Neural progenitor cell (in vitro differentiated cells): ENCODE measurements around the gene RCSD1.

Experiments used
- EZH2 ChIP-seq: fragments of 200-600 bp; sonication (generic); IDR thresholded peaks from 2 replicates; pipeline ENCODE4 v1.6.1; 2017; ENCODE audit warnings: antibody characterized with exemption, mild to moderate bottlenecking, moderate library complexity
- TF ChIP-seq, protein P1 (sequence below): fragments of 200-600 bp; sonication (generic); IDR thresholded peaks from 2 replicates; pipeline ENCODE4 v1.5.1; 2017; ENCODE audit warnings: antibody characterized with exemption, mild to moderate bottlenecking

- TF ChIP-seq, protein P1, sequence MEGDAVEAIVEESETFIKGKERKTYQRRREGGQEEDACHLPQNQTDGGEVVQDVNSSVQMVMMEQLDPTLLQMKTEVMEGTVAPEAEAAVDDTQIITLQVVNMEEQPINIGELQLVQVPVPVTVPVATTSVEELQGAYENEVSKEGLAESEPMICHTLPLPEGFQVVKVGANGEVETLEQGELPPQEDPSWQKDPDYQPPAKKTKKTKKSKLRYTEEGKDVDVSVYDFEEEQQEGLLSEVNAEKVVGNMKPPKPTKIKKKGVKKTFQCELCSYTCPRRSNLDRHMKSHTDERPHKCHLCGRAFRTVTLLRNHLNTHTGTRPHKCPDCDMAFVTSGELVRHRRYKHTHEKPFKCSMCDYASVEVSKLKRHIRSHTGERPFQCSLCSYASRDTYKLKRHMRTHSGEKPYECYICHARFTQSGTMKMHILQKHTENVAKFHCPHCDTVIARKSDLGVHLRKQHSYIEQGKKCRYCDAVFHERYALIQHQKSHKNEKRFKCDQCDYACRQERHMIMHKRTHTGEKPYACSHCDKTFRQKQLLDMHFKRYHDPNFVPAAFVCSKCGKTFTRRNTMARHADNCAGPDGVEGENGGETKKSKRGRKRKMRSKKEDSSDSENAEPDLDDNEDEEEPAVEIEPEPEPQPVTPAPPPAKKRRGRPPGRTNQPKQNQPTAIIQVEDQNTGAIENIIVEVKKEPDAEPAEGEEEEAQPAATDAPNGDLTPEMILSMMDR = no peak
- no peak for TF ChIP-seq EZH2
Observed at GRCh38 chr1:167695147-167695546, 65.1 kb downstream of the RCSD1 start.
